ENCODE data around the gene S100PBP.
A peak's percentile ranks its signal among the peaks of the same experiment; 100 is the strongest.

S100PBP gene

GRCh38 chr1:32869923-32870614, 52.6 kb downstream of the S100PBP start:
- no peak for DNase-seq (ENCODE audit: low read depth in 3 of 3)

- no peak for DNase-seq (ENCODE audit: low read depth in 3 of 3)
Measured at GRCh38 chr1:32870615-32871363, 53.3 kb downstream of the S100PBP start, which contains the start of gene FNDC5. TSS of gene FNDC5 (minus strand) at chr1:32870912.

GRCh38 chr1:32871364-32872191, 54.1 kb downstream of the S100PBP start:
- DNase-seq (ENCODE audit: low read depth in 3 of 3), result no peak

DNA sequence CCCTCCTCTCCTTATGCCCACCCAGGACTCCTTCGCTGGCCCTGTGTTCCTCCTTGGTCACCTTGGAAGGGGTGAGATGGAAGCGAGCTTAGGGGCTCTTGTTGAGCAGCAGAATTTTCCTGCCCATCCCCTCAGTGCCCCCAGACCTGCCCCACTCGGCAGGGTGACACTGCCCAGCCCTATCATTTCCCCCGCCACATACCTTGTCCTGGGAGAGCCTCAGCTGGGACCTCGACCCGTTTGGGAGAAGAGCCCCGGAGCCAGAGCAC, 54.7 kb downstream of the S100PBP start:
- DNase-seq (ENCODE audit: low read depth in 3 of 3), result no peak

GRCh38 chr1:32873484-32873883, 56.0 kb downstream of the S100PBP start:
- no peak for DNase-seq (ENCODE audit: low read depth in 3 of 3)

DNA sequence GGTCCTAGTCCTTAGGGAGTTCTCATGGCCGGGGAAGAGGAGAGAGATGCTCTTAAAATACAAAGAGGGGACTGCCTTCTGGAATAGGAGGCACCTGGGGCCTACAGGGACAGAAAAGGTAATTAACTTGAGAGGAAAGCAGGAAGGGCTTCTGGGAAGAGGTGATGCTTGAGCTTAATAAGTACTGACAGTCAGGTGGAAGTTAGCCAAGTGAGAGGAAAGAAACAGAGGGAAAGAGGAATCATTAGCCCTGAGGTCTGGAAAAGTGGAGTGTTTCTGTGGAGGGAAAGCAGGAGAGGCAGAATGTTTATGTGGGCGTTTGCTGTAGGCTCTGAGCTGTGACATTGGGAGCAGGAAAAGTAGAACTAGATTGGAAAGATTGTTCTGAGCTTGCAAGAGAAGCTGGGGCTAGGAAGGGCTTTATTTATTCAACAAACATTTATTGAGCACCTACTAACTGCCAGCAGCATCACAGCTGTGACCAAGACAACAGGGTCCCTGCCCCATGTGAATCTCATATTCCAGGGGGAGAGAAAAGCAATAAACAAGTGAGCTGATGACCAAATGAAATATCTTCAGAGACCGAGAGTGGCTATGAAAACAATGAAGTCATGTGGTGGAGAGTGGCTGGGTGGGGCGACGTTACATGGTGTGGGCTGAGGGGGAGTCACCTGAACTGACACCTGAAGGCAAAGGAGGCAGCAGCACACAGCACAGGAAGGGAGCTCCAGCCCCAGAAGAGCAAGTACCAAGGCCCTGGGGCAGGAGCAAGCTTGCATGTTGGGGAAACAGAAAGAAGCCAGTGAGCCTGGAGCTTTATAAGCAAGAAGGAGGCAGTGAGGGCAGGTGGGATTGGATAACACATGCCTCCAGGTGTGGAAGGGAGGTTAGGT, 57.7 kb downstream of the S100PBP start:
- DNase-seq (ENCODE audit: low read depth in 3 of 3), result no peak

GRCh38 chr1:32876341-32877210, 59.1 kb downstream of the S100PBP start:
- peak in 1 of 3 experiments; percentile 13 for DNase-seq (ENCODE audit: low read depth in 3 of 3)

DNA sequence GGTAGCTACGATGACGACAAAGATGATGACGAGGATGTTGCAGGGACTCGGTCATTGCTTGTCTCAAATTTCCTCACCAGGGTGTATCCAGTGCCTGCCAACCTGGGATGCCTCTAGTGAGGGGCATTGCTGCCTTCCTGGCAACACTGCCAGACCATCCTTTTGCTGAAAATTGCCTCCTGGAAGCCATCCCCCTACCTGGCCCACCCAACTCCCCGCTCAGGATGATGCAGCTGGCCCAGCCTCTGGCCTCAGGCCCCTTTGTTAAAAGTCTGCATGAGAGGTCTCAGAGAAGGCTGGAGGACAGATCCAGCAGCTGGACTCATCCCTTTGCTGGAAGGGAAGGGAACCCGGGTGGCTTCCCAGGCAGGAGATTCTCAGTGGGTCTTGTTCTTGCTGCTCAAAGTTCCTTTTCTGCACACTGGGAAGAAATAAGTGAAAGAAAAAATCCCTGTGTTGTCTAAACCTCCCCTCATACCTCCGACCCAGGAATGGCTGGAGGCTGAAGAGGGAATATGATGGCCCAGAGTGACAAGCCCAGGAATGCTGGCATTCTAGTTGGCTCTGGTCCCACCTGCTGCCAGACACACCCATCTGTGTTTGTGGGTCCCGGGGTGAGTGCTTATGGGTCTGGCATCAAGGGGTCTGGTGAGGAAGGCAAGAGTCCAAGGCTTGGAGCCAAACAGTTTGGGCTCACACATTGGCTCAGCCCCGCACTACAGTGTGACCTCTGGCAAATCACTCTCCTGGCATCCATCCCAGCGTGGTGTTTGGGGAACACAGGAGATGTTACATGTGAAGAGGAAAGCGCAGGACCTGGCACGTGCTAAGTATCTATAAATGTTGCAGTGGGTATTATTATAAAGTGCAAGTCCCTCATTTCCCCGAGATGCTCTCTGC, 60.0 kb downstream of the S100PBP start:
- DNase-seq (ENCODE audit: low read depth in 3 of 3), result no peak

- DNase-seq (ENCODE audit: low read depth in 3 of 3), result no peak
Measured at GRCh38 chr1:32878183-32878582, 60.7 kb downstream of the S100PBP start.

DNA sequence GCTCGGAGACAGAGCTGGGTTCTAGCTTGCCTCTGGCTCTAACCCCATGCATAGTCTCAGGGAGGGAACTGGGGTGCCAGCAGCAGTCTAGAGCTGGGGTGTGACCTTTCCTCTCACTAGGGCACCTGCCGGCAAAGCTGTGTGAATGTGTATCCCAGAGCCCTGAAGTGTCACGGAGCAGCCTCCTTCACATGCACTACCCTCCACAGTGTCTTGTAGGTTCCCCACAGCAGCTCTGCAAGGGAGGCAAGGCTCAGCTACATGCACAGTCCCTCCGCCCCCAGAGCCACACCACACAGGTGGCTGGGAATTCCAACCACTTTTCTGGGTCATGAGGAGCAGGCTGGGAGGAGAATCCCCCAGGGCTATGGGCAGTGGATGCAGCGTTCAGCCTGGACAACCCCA, 61.2 kb downstream of the S100PBP start:
- no peak for DNase-seq (ENCODE audit: low read depth in 3 of 3)

- DNase-seq (ENCODE audit: low read depth in 3 of 3), result no peak
Measured at GRCh38 chr1:32881291-32881690, 63.8 kb downstream of the S100PBP start.

DNA sequence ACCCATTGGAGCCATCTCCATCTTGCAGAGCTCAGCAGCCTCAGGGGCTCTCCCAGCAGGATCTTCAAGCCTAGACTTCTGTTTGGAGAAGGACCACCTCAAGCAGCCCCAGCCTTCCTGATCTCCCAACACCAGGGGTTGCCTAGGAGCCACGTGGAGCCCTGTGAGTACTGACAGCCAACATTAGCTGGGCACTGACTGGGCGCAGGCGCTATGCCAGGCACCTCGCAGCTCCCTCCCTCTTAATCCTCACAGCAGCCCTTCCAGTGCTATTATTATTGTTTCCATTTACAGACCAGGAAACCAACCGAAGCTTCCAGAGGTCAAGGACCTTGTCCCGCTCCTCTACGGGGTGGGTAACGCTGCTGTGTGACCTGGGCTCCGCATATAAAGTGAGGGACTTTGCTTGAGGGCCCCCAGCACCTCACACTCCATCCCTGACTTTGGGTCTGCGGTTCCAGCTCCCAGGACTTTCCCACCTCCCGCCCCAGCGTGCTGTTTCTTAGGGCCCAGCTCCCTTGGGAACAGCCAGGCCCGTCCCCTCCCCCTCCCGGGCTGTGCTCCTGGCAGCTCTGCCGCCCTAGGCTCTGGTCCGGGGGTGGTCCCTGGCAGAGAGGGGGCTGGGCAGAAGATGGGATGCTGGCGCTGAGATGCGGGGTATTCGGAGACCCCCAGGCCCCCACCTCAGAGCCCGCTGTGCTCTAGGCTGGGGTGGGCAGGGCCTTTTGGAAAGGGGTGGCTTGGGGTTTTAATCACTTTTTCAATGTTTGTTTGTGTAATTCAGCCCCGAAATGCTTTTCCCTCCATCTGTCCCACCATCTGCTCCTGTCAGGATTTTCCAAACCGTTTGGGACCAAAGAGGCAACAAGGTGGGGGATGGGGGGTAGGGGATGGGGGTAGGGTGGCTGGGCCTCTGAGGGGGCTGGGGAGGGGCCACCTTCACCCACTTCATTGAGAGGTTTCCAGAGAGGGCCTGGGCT, 64.7 kb downstream of the S100PBP start:
- no peak for DNase-seq (ENCODE audit: low read depth in 3 of 3)

DNA sequence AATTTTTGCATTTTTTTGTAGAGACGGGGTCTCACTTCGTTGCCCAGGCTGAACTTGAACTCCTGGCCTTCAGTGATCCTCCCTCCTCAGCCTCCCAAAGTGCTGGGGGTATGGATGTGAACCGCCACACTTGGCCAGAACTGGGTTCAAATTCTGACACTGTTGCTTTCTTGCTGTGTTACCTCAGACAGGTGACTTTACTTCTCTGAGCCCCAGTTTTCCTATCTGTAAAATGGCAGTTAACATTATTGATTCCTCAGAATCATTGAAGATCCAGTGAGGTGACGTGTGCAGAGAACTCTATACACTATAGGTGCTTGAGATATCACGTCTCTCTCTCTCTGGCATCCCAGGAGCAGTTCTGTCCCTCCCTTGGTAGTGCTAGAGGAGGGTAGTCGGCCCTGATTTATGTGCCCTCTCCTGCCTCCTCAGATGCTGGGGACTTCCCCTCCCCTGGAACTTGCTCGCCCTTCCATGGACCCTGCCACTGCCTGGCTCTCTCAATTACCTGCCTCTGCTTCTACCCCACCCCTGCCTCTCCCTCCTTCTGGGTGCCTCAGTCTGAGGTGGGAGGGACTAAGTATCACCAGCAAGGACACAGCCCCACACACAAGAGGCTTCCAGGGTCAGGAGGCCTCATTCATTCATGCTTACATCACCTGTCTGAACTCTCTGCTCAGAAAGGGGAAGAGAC, 66.0 kb downstream of the S100PBP start:
- DNase-seq (ENCODE audit: low read depth in 3 of 3), result no peak

DNA sequence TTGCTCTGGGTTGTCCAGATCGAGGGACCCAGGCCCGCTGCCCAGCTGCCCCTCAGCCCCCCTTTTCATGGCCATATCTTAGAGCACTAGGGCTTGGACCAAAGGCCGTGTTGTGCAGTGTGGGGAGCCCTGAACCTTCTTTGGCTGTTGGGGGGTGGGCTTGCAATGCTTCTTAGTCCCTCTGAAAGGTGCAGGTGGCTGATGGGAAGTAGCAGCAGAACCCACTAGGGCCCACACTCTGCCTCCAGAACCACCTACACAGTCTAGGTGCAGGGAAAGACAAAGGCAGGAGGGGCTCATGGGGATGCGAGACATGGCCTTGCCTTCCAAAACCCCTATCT, 66.5 kb downstream of the S100PBP start:
- DNase-seq (ENCODE audit: low read depth in 3 of 3), result no peak

DNA sequence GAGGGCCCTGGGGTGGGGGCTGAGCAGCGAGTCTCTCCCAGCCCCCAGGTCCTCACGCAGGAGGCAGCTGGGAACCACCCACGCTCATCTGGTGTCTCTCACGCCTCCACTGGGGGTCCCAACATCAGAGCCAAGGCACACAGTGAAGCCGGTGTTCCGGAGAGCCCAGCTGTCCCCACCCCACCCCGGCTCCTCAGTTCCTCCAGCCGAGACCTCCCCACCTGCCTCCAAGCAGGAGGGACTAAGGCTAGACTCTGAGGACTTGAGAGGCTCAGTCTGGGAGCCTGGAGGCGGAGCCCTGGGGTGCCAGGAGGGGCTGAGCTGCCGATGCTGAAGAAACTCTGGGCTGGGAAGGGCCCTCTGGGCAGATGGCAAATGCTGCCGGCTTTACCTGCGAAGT, 67.3 kb downstream of the S100PBP start:
- no peak for DNase-seq (ENCODE audit: low read depth in 3 of 3)

DNA sequence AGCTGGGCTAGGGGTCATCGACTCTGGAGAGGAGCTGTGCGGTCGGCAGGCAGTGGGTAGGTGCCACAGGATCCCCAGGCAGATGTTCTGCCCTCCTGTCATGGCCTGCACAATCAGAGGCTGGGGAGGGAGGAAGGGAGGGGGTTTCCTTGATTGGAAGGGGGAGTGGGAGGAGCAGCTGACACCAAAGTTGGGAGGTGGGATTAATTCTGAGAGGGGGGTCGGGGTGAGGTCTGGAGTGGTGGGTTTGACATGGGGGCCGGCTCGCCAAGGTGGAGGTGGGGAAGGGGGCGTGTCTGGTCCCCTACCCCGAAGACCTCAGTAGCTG, 68.2 kb downstream of the S100PBP start:
- no peak for DNase-seq (ENCODE audit: low read depth in 3 of 3)

DNA sequence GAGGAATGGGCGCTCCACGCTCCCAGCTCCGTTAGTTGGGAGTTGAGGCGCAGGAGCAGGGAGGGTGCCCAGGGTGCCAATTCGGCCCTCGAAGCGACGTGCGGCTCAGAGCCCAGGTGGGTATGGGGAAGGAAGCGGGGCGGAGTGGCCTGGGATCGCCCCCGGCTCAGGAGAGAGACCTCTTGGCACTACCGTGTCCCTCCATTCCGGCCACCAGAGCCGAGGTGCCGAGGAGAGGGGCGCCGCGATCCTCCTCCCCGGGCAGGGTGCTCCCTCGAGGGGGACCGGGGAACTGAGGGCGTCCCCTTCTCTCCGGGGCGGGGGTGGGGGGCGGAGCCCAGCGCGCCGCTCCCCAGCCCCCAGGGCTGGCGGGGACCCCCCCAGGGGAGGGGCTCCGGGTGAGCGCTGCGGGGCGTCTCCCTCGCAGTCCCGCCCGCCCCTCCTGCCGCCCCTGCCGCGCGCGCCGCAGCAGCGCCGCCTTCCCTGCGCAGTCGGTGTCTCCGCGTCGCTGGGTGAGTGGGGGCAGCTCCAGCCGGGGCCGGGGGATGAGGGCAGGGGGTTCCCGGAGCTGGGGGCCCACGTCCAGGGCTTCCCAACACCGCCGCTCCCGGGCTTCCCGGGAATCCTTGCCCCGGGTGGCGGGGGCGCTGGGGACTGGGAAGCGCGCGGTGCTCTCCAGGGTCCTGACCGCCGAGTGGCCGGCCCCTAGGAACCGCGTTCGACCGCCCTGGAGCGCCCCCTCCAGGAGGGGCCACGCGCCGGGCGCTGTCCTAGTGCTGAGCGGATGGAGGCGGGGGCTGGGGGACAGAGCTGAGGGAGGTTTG, 68.8 kb downstream of the S100PBP start, which contains the start of gene HPCA:
TSS of gene HPCA (plus strand) at position 488 of the 824 bp plus-strand sequence. CDS start 2,408 bp downstream, outside the sequence.
- no peak for DNase-seq (ENCODE audit: low read depth in 3 of 3)
